ENCODE results near the gene FNTB.

The FNTB gene

DNA sequence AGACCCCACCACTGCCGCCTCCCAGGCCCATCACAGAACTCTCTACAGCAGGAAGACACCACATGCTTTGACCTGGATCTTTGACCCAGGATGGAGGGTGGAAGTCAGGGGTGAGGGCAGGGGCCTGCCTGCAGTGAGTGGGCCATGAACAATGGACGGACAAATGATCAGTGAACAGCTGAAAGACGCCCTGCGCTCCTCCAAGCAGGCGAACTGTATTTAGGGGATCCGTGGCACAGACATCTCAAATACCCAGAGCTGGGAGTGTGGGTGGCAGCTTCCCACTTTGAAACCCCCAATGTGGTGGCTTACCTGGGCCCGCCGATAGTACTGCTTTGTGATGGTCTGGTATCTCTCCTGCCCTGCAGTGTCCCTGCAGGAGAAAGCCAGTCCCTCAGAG lies 35.4 kb upstream of the FNTB start:
- Mint-ChIP-seq H3K9me3 (no peaks in the 10 kb centered on the region), H3K27me3 (ENCODE audit: low read depth, poor library complexity) (peaks cover 5% of the 10 kb centered on the region), H3K4me1 (peaks cover 27% of the 10 kb centered on the region), H3K36me3 (ENCODE audit: low read depth) (peaks cover 8% of the 10 kb centered on the region), H3K27ac (no peak overlapping the region), H3K4me3 (no peak overlapping the region)
- TF ChIP-seq, protein P1, sequence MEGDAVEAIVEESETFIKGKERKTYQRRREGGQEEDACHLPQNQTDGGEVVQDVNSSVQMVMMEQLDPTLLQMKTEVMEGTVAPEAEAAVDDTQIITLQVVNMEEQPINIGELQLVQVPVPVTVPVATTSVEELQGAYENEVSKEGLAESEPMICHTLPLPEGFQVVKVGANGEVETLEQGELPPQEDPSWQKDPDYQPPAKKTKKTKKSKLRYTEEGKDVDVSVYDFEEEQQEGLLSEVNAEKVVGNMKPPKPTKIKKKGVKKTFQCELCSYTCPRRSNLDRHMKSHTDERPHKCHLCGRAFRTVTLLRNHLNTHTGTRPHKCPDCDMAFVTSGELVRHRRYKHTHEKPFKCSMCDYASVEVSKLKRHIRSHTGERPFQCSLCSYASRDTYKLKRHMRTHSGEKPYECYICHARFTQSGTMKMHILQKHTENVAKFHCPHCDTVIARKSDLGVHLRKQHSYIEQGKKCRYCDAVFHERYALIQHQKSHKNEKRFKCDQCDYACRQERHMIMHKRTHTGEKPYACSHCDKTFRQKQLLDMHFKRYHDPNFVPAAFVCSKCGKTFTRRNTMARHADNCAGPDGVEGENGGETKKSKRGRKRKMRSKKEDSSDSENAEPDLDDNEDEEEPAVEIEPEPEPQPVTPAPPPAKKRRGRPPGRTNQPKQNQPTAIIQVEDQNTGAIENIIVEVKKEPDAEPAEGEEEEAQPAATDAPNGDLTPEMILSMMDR (IDR thresholded peaks at IDR 0.05) = no peak
- no peak for DNase-seq

DNA sequence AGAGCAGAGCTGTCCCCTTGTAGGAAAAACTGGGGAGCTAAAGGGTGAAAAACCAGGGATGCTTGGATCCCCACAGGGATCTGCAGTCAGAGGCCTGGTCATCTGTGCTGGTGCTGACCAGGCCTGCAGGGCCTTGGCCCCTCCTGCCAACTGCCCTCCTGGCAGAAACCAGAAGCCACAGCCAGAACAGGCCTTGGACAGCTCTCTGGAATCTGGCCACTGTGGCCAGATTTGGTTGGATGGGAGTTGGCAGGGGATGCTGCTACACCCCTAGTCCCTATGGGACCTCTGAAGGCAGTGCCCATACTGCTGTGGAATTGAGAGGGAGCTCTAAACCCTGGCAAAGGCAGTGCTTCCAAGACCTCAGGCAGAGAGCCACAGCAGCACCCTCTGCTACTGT lies 35.0 kb upstream of the FNTB start:
- no peak for DNase-seq
- TF ChIP-seq, protein P1 (IDR thresholded peaks at IDR 0.05) = no peak
- no peak overlapping the region for H3K27ac Mint-ChIP-seq
- peaks cover 4% of the 10 kb centered on the region for H3K36me3 Mint-ChIP-seq (ENCODE audit: low read depth)
- H3K9me3 Mint-ChIP-seq = no peaks in the 10 kb centered on the region
- H3K4me1 Mint-ChIP-seq = peaks cover 23% of the 10 kb centered on the region
- H3K4me3 Mint-ChIP-seq = no peak overlapping the region
- H3K27me3 Mint-ChIP-seq (ENCODE audit: low read depth, poor library complexity) = peaks cover 5% of the 10 kb centered on the region

- H3K9me3 Mint-ChIP-seq = no peaks in the 10 kb centered on the region
- H3K4me3 Mint-ChIP-seq = no peak overlapping the region
- TF ChIP-seq, protein P1 (IDR thresholded peaks at IDR 0.05) = no peak
- no peak overlapping the region for H3K27ac Mint-ChIP-seq
- H3K4me1 Mint-ChIP-seq = peaks cover 16% of the 10 kb centered on the region
- peaks cover 5% of the 10 kb centered on the region for H3K27me3 Mint-ChIP-seq (ENCODE audit: low read depth, poor library complexity)
- DNase-seq = no peak
- H3K36me3 Mint-ChIP-seq (ENCODE audit: low read depth) = peaks cover 4% of the 10 kb centered on the region
Observed at GRCh38 chr14:64952598-64953309, 33.9 kb upstream of the FNTB start.

- Mint-ChIP-seq H3K4me1 (peaks cover 16% of the 10 kb centered on the region), H3K9me3 (no peaks in the 10 kb centered on the region), H3K27ac (no peak overlapping the region), H3K27me3 (ENCODE audit: low read depth, poor library complexity) (peaks cover 5% of the 10 kb centered on the region), H3K36me3 (ENCODE audit: low read depth) (peaks cover 5% of the 10 kb centered on the region), H3K4me3 (no peak overlapping the region)
- DNase-seq = no peak
- TF ChIP-seq, protein P1 (IDR thresholded peaks at IDR 0.05) = no peak
Observed at GRCh38 chr14:64953310-64953654, 33.4 kb upstream of the FNTB start.

DNA sequence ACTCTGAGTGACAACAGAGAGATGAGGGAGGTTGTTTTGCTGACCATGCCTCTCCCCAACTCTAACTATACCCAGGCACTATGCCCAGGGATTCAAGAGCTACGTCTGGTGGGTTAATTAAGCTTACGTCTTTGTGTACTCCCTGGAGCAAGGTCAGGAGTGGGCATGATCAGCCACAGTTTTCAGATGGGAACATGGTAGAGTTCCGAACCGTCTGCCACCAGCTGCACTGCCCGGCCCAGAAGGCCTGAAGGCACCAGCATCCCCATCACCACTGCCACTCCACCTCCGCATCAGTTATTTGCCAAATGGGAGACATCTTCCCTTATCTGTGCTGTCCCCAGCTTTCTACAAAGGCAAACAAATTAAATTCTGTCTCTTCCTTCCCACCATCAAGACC lies 33.0 kb upstream of the FNTB start:
- no peak overlapping the region for H3K4me3 Mint-ChIP-seq
- H3K4me1 Mint-ChIP-seq = peaks cover 16% of the 10 kb centered on the region
- H3K36me3 Mint-ChIP-seq (ENCODE audit: low read depth) = peaks cover 9% of the 10 kb centered on the region
- TF ChIP-seq, protein P1 (IDR thresholded peaks at IDR 0.05) = no peak
- no peak overlapping the region for H3K27ac Mint-ChIP-seq
- DNase-seq = no peak
- H3K9me3 Mint-ChIP-seq = no peaks in the 10 kb centered on the region
- H3K27me3 Mint-ChIP-seq (ENCODE audit: low read depth, poor library complexity) = peaks cover 5% of the 10 kb centered on the region
